Astrocyte of the cerebellum (primary cell): ENCODE results near the gene SORCS1.
"Not testable (repeated sequence)": the region's sequence is repeated elsewhere in the genome, so short reads cannot be mapped to it uniquely, and the experiment has no call there.

ENCODE experiments used
- DNase-seq: peaks from one replicate; pipeline ENCODE4 v3.0.0-alpha.2; 2011; ENCODE audit warnings: low read depth
- H3K4me3 ChIP-seq: 2 replicates; pipeline ENCODE4 v1.5.1; 2011; ENCODE audit warnings: mild to moderate bottlenecking, low read depth, low read length, moderate library complexity
- CTCF ChIP-seq: IDR thresholded peaks from 2 replicates; pipeline ENCODE4 v1.5.1; 2012; ENCODE audit warnings: low read length, low read depth, moderate library complexity, mild to moderate bottlenecking; ENCODE audit errors: missing control alignments
- in situ Hi-C: cut with HindIII; loops from 2 replicates; pipeline ENCODE4 v1.10.0; 2017; ENCODE audit warnings: low sequenced_read_pairs

Gene SORCS1

GRCh38 chr10:106931159-106931852 is 233.2 kb downstream of the SORCS1 start:
- TF ChIP-seq CTCF, result no peak
- DNase-seq, result no peak
- in situ Hi-C loops, result no loop called here
- no peak overlapping the region for H3K4me3 ChIP-seq

- in situ Hi-C loops, result no loop called here
- no peak for DNase-seq
- H3K4me3 ChIP-seq, result no peak overlapping the region
- no peak for TF ChIP-seq CTCF
Measured at GRCh38 chr10:106930751-106931150, 233.8 kb downstream of the SORCS1 start.

- in situ Hi-C loops, result no loop called here
- H3K4me3 ChIP-seq, result no peak overlapping the region
- no peak for TF ChIP-seq CTCF
- DNase-seq, result no peak
Measured at GRCh38 chr10:106929291-106929895, 235.1 kb downstream of the SORCS1 start.

- in situ Hi-C loops, H3K4me3 ChIP-seq, DNase-seq: not testable (repeated sequence)
Measured at GRCh38 chr10:106928151-106928550, 236.4 kb downstream of the SORCS1 start.

GRCh38 chr10:106925191-106925590 is 239.3 kb downstream of the SORCS1 start:
- in situ Hi-C loops, result no loop called here
- no peak for TF ChIP-seq CTCF
- H3K4me3 ChIP-seq, result no peak overlapping the region

GRCh38 chr10:106920538-106920937 is 244.0 kb downstream of the SORCS1 start:
- TF ChIP-seq CTCF, result no peak
- DNase-seq, result no peak
- in situ Hi-C loops, result no loop called here
- H3K4me3 ChIP-seq, result no peak overlapping the region

More at GRCh38 chr10:106925191-106925590, 239.3 kb downstream of the SORCS1 start:
- no peak for DNase-seq

- in situ Hi-C loops, result no loop called here
- no peak for TF ChIP-seq CTCF
- DNase-seq, result no peak
Measured at GRCh38 chr10:106919871-106920282, 244.6 kb downstream of the SORCS1 start.

More at GRCh38 chr10:106919871-106920282, 244.6 kb downstream of the SORCS1 start:
- H3K4me3 ChIP-seq, result no peak overlapping the region
